Measurements from ENCODE around the gene ANKS1A. TPM values are rescaled to one million over a fixed set of nuclear protein-coding genes. Genes with fewer than 3 reads are reported as not detected.

The ANKS1A gene
- polyA plus RNA-seq, 4 donors: 6.5 to 29.9 (median 10.8) TPM

GRCh38 chr6:35036828-35037663 lies 148.0 kb downstream of the ANKS1A start:
- Histone ChIP-seq H3K27ac (ENCODE audit: low read depth in 1 of 3, low read length in 2 of 3) (no peak overlapping the region), H3K4me1 (ENCODE audit: control insufficient read depth in 3 of 3, insufficient read depth in 2 of 3, low read depth in 1 of 3, low read length in 2 of 3) (peaks cover under 1 to 19% (median 12%) of the 10 kb centered on the region in 3 donors), H3K27me3 (ENCODE audit: control insufficient read depth in 3 of 3, insufficient read depth in 3 of 3, low read length in 3 of 3) (no peaks in the 10 kb centered on the region), H3K36me3 (ENCODE audit: control insufficient read depth in 3 of 3, insufficient read depth in 2 of 3, low read depth in 1 of 3, low read length in 3 of 3) (peaks cover 0 to 49% (median 0%) of the 10 kb centered on the region in 3 donors), H3K4me3 (ENCODE audit: low read depth in 1 of 3, low read length in 3 of 3) (no peak overlapping the region), H3K9me3 (ENCODE audit: control insufficient read depth in 2 of 2, insufficient read depth in 1 of 2, low read depth in 1 of 2, low read length in 1 of 2) (no peaks in the 10 kb centered on the region)
- DNase-seq (no peak), FAIRE-seq (no peak)
- WGBS, 3 donors: 69 to 81% (median 74%) methylated on average over 8 of the region's 8 CpGs

GRCh38 chr6:35037664-35038038 lies 148.6 kb downstream of the ANKS1A start:
- no peak overlapping the region for H3K27ac ChIP-seq (ENCODE audit: low read depth in 1 of 3, low read length in 2 of 3)
- no peaks in the 10 kb centered on the region for H3K9me3 ChIP-seq (ENCODE audit: control insufficient read depth in 2 of 2, insufficient read depth in 1 of 2, low read depth in 1 of 2, low read length in 1 of 2)
- DNase-seq (no peak), FAIRE-seq (no peak)
- H3K4me3 ChIP-seq (ENCODE audit: low read depth in 1 of 3, low read length in 3 of 3): no peak overlapping the region
- peaks cover 0 to 51% (median 2%) of the 10 kb centered on the region in 3 donors for H3K36me3 ChIP-seq (ENCODE audit: control insufficient read depth in 3 of 3, insufficient read depth in 2 of 3, low read depth in 1 of 3, low read length in 3 of 3)
- H3K4me1 ChIP-seq (ENCODE audit: control insufficient read depth in 3 of 3, insufficient read depth in 2 of 3, low read depth in 1 of 3, low read length in 2 of 3): peaks cover 0 to 13% (median 10%) of the 10 kb centered on the region in 3 donors
- WGBS, 3 donors: 94 to 100% (median 97%) methylated on average over 2 of the region's 2 CpGs
- H3K27me3 ChIP-seq (ENCODE audit: control insufficient read depth in 3 of 3, insufficient read depth in 3 of 3, low read length in 3 of 3): no peaks in the 10 kb centered on the region

DNA sequence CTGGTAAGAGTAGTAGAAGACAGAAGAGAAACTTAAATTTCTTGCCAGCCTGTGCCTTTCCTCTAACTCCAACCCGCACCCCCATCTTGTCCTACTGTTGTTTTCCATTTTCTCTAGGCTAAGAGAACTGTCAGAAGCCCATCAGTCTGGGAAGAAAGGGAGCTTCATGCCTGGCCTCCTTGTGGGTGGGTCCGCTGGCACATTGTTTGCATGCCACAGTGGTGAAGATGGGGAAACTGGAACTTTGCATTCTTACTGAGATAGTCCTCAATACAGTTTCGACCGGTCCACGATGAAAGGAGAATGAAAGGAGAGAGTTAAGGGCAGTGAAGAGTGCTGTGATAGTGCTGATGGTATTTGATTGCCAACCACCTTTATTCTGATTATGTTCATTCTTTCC lies 149.0 kb downstream of the ANKS1A start:
- no peaks in the 10 kb centered on the region for H3K9me3 ChIP-seq (ENCODE audit: control insufficient read depth in 2 of 2, insufficient read depth in 1 of 2, low read depth in 1 of 2, low read length in 1 of 2)
- DNase-seq (no peak), FAIRE-seq (no peak)
- H3K27me3 ChIP-seq (ENCODE audit: control insufficient read depth in 3 of 3, insufficient read depth in 3 of 3, low read length in 3 of 3): no peaks in the 10 kb centered on the region
- peaks cover 0 to 54% (median 2%) of the 10 kb centered on the region in 3 donors for H3K36me3 ChIP-seq (ENCODE audit: control insufficient read depth in 3 of 3, insufficient read depth in 2 of 3, low read depth in 1 of 3, low read length in 3 of 3)
- H3K4me1 ChIP-seq (ENCODE audit: control insufficient read depth in 3 of 3, insufficient read depth in 2 of 3, low read depth in 1 of 3, low read length in 2 of 3): peaks cover 0 to 13% (median 10%) of the 10 kb centered on the region in 3 donors
- 92 to 100% (median 95%) methylated on average over 5 of the region's 5 CpGs for WGBS, 3 donors
- no peak overlapping the region for H3K4me3 ChIP-seq (ENCODE audit: low read depth in 1 of 3, low read length in 3 of 3)
- H3K27ac ChIP-seq (ENCODE audit: low read depth in 1 of 3, low read length in 2 of 3): no peak overlapping the region

GRCh38 chr6:35040398-35040797 lies 151.3 kb downstream of the ANKS1A start:
- Histone ChIP-seq H3K9me3 (ENCODE audit: control insufficient read depth in 2 of 2, insufficient read depth in 1 of 2, low read depth in 1 of 2, low read length in 1 of 2) (no peaks in the 10 kb centered on the region), H3K4me1 (ENCODE audit: control insufficient read depth in 3 of 3, insufficient read depth in 2 of 3, low read depth in 1 of 3, low read length in 2 of 3) (peaks cover 0 to 7% (median 2%) of the 10 kb centered on the region in 3 donors), H3K27me3 (ENCODE audit: control insufficient read depth in 3 of 3, insufficient read depth in 3 of 3, low read length in 3 of 3) (no peaks in the 10 kb centered on the region), H3K36me3 (ENCODE audit: control insufficient read depth in 3 of 3, insufficient read depth in 2 of 3, low read depth in 1 of 3, low read length in 3 of 3) (peaks cover 0 to 57% (median 2%) of the 10 kb centered on the region in 3 donors), H3K27ac (ENCODE audit: low read depth in 1 of 3, low read length in 2 of 3) (no peak overlapping the region), H3K4me3 (ENCODE audit: low read depth in 1 of 3, low read length in 3 of 3) (no peak overlapping the region)
- no peak for DNase-seq
- FAIRE-seq: no peak
- 88 to 100% (median 100%) methylated on average over 1 of the region's 1 CpG for WGBS, 3 donors

DNA sequence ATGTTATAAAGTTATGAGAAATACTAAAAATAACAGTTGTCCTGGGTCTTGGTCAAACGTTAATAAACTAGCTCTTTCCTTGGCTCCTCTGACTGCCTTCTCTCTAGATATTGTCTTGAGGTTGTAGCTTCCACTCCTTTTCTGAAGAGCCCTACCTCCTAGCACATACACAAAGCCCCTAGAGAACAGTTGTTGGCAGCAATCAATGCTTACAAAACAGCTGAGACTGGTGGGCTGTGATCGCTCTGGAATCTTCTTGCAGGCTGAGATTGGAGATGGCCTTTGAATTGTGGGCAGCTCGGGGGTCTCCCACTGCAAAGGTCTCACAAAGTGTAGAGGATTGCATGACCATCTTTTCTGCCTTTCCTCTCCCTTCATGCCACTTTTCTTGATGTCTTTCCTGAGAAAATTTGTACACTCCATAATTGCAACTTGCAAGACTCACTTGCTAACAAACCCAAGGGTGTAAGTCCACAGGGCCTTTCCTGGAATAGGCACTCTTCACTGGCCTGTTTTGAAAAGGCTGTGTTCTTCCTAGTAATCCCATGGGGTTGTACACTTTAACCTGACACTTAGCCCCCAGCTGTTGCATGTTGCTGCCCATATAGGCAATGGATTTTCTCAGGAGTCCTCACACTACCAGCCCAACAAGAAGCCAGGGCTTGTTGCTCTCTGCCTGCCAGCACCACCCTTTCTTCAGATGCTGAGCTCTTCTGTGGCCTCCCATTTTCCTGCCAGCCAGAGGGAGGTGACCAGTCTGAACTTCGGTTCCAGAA lies 152.2 kb downstream of the ANKS1A start:
- no peak overlapping the region for H3K4me3 ChIP-seq (ENCODE audit: low read depth in 1 of 3, low read length in 3 of 3)
- H3K4me1 ChIP-seq (ENCODE audit: control insufficient read depth in 3 of 3, insufficient read depth in 2 of 3, low read depth in 1 of 3, low read length in 2 of 3): peaks cover 0 to 14% (median 0%) of the 10 kb centered on the region in 3 donors
- H3K36me3 ChIP-seq (ENCODE audit: control insufficient read depth in 3 of 3, insufficient read depth in 2 of 3, low read depth in 1 of 3, low read length in 3 of 3): peaks cover 0 to 52% (median 2%) of the 10 kb centered on the region in 3 donors
- H3K27me3 ChIP-seq (ENCODE audit: control insufficient read depth in 3 of 3, insufficient read depth in 3 of 3, low read length in 3 of 3): no peaks in the 10 kb centered on the region
- WGBS, 3 donors: 70 to 90% (median 83%) methylated on average over 4 of the region's 4 CpGs
- no peak for FAIRE-seq
- DNase-seq: no peak
- H3K9me3 ChIP-seq (ENCODE audit: control insufficient read depth in 2 of 2, insufficient read depth in 1 of 2, low read depth in 1 of 2, low read length in 1 of 2): no peaks in the 10 kb centered on the region
- H3K27ac ChIP-seq (ENCODE audit: low read depth in 1 of 3, low read length in 2 of 3): no peak overlapping the region

DNA sequence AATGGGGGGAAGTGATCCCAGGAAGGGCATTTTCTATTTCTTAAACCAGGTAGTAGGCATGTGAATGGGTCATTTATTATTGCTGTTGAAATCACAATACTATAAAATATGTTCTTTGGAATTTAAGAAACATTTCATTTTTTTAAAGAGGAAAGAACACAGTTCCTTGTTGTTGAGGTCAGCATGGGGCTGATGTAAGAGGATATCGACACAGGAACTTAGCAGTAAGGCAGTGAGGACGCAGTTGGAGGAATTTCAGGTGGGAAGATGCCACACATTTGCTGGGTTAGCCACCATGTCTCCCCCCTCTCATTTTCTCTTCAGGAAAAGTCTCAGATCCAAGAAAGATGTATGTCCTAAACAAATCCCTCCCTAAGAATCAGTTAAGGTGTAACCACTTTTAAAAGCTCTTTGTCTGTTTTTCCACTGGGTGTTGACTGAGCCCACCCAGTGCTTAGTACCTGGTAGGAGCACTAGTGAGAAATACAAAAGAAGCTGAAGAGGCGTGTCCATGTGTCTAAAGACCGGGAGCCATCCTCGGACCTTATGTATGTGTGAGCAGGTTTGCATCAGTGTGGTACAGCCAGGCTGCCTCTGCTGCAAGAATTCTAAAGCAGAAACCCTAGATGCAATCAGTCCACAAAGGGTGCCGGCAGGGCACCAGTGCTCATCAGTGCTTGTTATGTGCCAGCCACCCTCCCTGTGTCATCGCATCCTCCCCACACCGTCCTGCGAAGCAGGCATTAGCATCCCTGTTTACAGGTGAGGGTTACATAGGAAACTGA lies 153.2 kb downstream of the ANKS1A start:
- H3K27ac ChIP-seq (ENCODE audit: low read depth in 1 of 3, low read length in 2 of 3): no peak overlapping the region
- H3K4me1 ChIP-seq (ENCODE audit: control insufficient read depth in 3 of 3, insufficient read depth in 2 of 3, low read depth in 1 of 3, low read length in 2 of 3): peaks cover 0 to 23% (median under 1%) of the 10 kb centered on the region in 3 donors
- no peak for DNase-seq
- FAIRE-seq: no peak
- no peak overlapping the region for H3K4me3 ChIP-seq (ENCODE audit: low read depth in 1 of 3, low read length in 3 of 3)
- peaks cover 0 to 49% (median 2%) of the 10 kb centered on the region in 3 donors for H3K36me3 ChIP-seq (ENCODE audit: control insufficient read depth in 3 of 3, insufficient read depth in 2 of 3, low read depth in 1 of 3, low read length in 3 of 3)
- H3K27me3 ChIP-seq (ENCODE audit: control insufficient read depth in 3 of 3, insufficient read depth in 3 of 3, low read length in 3 of 3): no peaks in the 10 kb centered on the region
- no peaks in the 10 kb centered on the region for H3K9me3 ChIP-seq (ENCODE audit: control insufficient read depth in 2 of 2, insufficient read depth in 1 of 2, low read depth in 1 of 2, low read length in 1 of 2)
- 92 to 99% (median 95%) methylated on average over 9 of the region's 9 CpGs for WGBS, 3 donors

DNA sequence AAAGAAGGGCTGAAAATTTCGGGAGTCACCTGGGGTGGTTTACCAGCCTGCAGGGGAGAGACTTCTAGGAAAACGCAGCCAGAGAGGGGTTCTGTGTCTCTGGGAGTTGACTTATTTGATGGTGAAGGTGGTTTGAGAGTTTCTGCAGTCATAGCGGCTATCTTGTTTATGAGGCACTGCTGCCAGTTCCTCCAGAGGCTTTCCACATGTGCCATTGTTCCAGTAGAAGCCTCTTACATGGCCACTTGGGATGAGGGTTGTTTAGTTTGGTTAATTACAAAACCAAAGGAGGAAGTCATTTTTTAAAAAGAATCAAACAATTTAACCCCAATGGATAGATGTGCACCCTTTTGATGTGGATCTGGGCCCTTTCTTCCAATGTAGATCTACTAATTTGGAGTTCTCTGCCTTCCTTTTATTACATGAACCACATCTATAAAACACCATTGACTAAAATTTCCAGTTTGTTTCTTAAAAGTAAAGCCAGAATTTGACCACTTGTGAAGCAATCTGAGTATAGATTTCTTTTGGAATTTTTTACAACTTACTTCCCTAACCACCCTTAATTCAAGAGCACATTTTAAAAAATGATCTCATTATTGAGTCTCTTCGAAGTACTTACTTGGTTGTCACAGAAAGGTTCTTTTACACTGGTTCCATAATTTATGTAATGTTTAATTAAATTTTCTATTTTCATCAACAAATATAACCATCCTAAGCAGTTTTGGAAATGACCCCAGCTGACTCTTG lies 154.5 kb downstream of the ANKS1A start:
- H3K27ac ChIP-seq (ENCODE audit: low read depth in 1 of 3, low read length in 2 of 3): peak overlapping the region in 1 of 3 donors; percentile 71
- no peak overlapping the region for H3K4me3 ChIP-seq (ENCODE audit: low read depth in 1 of 3, low read length in 3 of 3)
- DNase-seq: no peak
- no peaks in the 10 kb centered on the region for H3K9me3 ChIP-seq (ENCODE audit: control insufficient read depth in 2 of 2, insufficient read depth in 1 of 2, low read depth in 1 of 2, low read length in 1 of 2)
- no peaks in the 10 kb centered on the region for H3K27me3 ChIP-seq (ENCODE audit: control insufficient read depth in 3 of 3, insufficient read depth in 3 of 3, low read length in 3 of 3)
- H3K4me1 ChIP-seq (ENCODE audit: control insufficient read depth in 3 of 3, insufficient read depth in 2 of 3, low read depth in 1 of 3, low read length in 2 of 3): peaks cover 0 to 35% (median 10%) of the 10 kb centered on the region in 3 donors
- FAIRE-seq: no peak
- H3K36me3 ChIP-seq (ENCODE audit: control insufficient read depth in 3 of 3, insufficient read depth in 2 of 3, low read depth in 1 of 3, low read length in 3 of 3): peaks cover 0 to 43% (median 2%) of the 10 kb centered on the region in 3 donors
- WGBS, 3 donors: 74 to 98% (median 85%) methylated on average over 4 of the region's 4 CpGs
